Keratinocyte (primary cell): ENCODE data around the gene DAB1. TPM values are rescaled to one million over a fixed set of nuclear protein-coding genes. Genes with fewer than 3 reads are reported as not detected.

Source experiments
- DNase-seq: peaks from one replicate; pipeline ENCODE4 v3.0.0-alpha.2; 2011; ENCODE audit warnings: low read depth, missing footprints, low spot score
- FAIRE-seq: peaks from 2 replicates; lab custom pipeline; 2011; peaks lifted over from hg19 to GRCh38; lab: Jason Lieb, UNC
- H2AFZ ChIP-seq: 2 replicates; pipeline ENCODE4 v1.6.0; 2012; ENCODE audit warnings: low read length, control low read depth, inconsistent platforms; ENCODE audit not compliant: control insufficient read depth
- H3K27ac ChIP-seq: 2 replicates; pipeline ENCODE4 v1.5.1; 2011; ENCODE audit warnings: low read length; ENCODE audit not compliant: control insufficient read depth, insufficient read depth
- H3K27me3 ChIP-seq: 3 replicates; pipeline ENCODE4 v1.6.0; 2011; ENCODE audit warnings: low read length; ENCODE audit not compliant: control insufficient read depth, insufficient read depth; ENCODE audit errors: extremely low read depth
- H3K36me3 ChIP-seq, 2 experiments: 2 replicates in 1 of 2; 3 replicates in 1 of 2; pipeline ENCODE4 v1.5.1; 2011; ENCODE audit warnings: low read length in 2 of 2, mild to moderate bottlenecking in 1 of 2; ENCODE audit not compliant: control insufficient read depth in 2 of 2, insufficient read depth in 2 of 2; ENCODE audit errors: extremely low read depth in 1 of 2
- H3K4me1 ChIP-seq: 3 replicates; pipeline ENCODE4 v1.5.1; 2011; ENCODE audit warnings: low read length; ENCODE audit not compliant: control insufficient read depth, insufficient read depth; ENCODE audit errors: extremely low read depth
- H3K4me2 ChIP-seq: 3 replicates; pipeline ENCODE4 v1.6.0; 2011; ENCODE audit warnings: low read depth, low read length; ENCODE audit not compliant: control insufficient read depth, insufficient read depth; ENCODE audit errors: extremely low read depth
- H3K4me3 ChIP-seq, 3 experiments: fragments of 200-600 bp in 1 of 3; sonication (generic) in 1 of 3; 2 replicates in 2 of 3; 3 replicates in 1 of 3; pipeline ENCODE4 v1.5.1; 2011 to 2016; ENCODE audit warnings: low read length in 3 of 3, mild to moderate bottlenecking in 3 of 3, control low read depth in 2 of 3, inconsistent platforms in 1 of 3, low read depth in 1 of 3, mixed read lengths in 1 of 3, mixed run types in 1 of 3, moderate library complexity in 1 of 3; ENCODE audit not compliant: control insufficient read depth in 2 of 3, insufficient read depth in 2 of 3; ENCODE audit errors: extremely low read depth in 1 of 3
- H3K79me2 ChIP-seq: 2 replicates; pipeline ENCODE4 v1.6.0; 2012; ENCODE audit warnings: low read length; ENCODE audit not compliant: control insufficient read depth, insufficient read depth
- H3K9ac ChIP-seq: 3 replicates; pipeline ENCODE4 v1.6.0; 2011; ENCODE audit warnings: low read length; ENCODE audit not compliant: control insufficient read depth, insufficient read depth; ENCODE audit errors: extremely low read depth
- H3K9me1 ChIP-seq: 3 replicates; pipeline ENCODE4 v1.6.0; 2011; ENCODE audit warnings: low read length; ENCODE audit not compliant: control insufficient read depth, insufficient read depth; ENCODE audit errors: extremely low read depth
- H3K9me3 ChIP-seq: 2 replicates; pipeline ENCODE4 v1.5.1; 2012; ENCODE audit warnings: low read depth, low read length; ENCODE audit not compliant: control insufficient read depth
- H4K20me1 ChIP-seq: 3 replicates; pipeline ENCODE4 v1.6.0; 2011; ENCODE audit warnings: low read length; ENCODE audit not compliant: control insufficient read depth, insufficient read depth; ENCODE audit errors: extremely low read depth
- CTCF ChIP-seq, 3 experiments: IDR thresholded peaks in 1 of 3; conservative IDR thresholded peaks in 1 of 3; optimal IDR thresholded peaks in 1 of 3; 2 replicates in 2 of 3; 3 replicates in 1 of 3; pipeline versions ENCODE3 to v1.5.1; 2011; ENCODE audit warnings: low read length in 3 of 3, mild to moderate bottlenecking in 3 of 3, moderate library complexity in 2 of 3, control low read depth in 1 of 3, inconsistent platforms in 1 of 3; ENCODE audit not compliant: insufficient read depth in 2 of 3; ENCODE audit errors: extremely low read depth in 1 of 3
- EZH2 ChIP-seq: IDR thresholded peaks from one replicate; pipeline ENCODE4 v1.6.1; 2012; ENCODE audit warnings: inconsistent platforms, mild to moderate bottlenecking, low read length, moderate library complexity
- dilution Hi-C: fragments of 300-500 bp; cut with MboI; formaldehyde crosslinking; loops from one replicate; pipeline ENCODE4 v1.7.0; 2020; ENCODE audit warnings: low sequenced_read_pairs; ENCODE audit not compliant: extremely low pct_ligation_motif_present
- polyA plus RNA-seq, 5 experiments: library from polyadenylated mRNA; depleted of rRNA in 3 of 5; stranded (reverse) in 3 of 5; stranded (forward) in 1 of 5; unstranded in 1 of 5; fragments of >200 nt; gene quantifications; 1 replicate in 1 of 5; 2 replicates in 3 of 5; 3 replicates in 1 of 5; pipeline versions ENCODE4 v1.2.1 to v1.2.3, GENCODE V29; 2011 to 2012; ENCODE audit warnings: missing spikeins in 2 of 5, low read depth in 1 of 5, low replicate concordance in 1 of 5

The DAB1 gene
- polyA plus RNA-seq, 1 donor (not counting 4 experiments of a cell fraction or from before 2014, with no cell fraction given) = 0.01 TPM

- no peak for DNase-seq
- H3K27me3 ChIP-seq = peaks cover 3% of the 10 kb centered on the region
- H3K4me2 ChIP-seq = no peak overlapping the region
- H3K36me3 ChIP-seq = no peaks in the 10 kb centered on the region
- H4K20me1 ChIP-seq = no peaks in the 10 kb centered on the region
- H3K9ac ChIP-seq = no peak overlapping the region
- H3K9me3 ChIP-seq = no peaks in the 10 kb centered on the region
- no peaks in the 10 kb centered on the region for H3K9me1 ChIP-seq
- H3K27ac ChIP-seq = no peak overlapping the region
- dilution Hi-C loops = no loop called here
- TF ChIP-seq EZH2 (no peak), CTCF (optimal IDR thresholded peaks at IDR 0.05 in 1 of 3, IDR thresholded peaks at IDR 0.05 in 1 of 3, conservative IDR thresholded peaks at IDR 0.05 in 1 of 3; ENCODE audit: extremely low read depth in 1 of 3, insufficient read depth in 2 of 3, low read length in 3 of 3) (no peak)
- H2AFZ ChIP-seq = no peak overlapping the region
- H3K79me2 ChIP-seq = no peaks in the 10 kb centered on the region
- FAIRE-seq = no peak
- no peak overlapping the region for H3K4me3 ChIP-seq
- no peaks in the 10 kb centered on the region for H3K4me1 ChIP-seq
Observed at GRCh38 chr1:57235730-57236510, 187.9 kb downstream of the DAB1 start.

- TF ChIP-seq EZH2 = no peak
- no peak for DNase-seq
- no peaks in the 10 kb centered on the region for H3K36me3 ChIP-seq
- H3K79me2 ChIP-seq = no peaks in the 10 kb centered on the region
- H3K27ac ChIP-seq = no peak overlapping the region
- no peak overlapping the region for H3K4me2 ChIP-seq
- H3K9ac ChIP-seq = no peak overlapping the region
- H3K9me1 ChIP-seq = no peaks in the 10 kb centered on the region
- FAIRE-seq = no peak
- dilution Hi-C loops = no loop called here
- H3K9me3 ChIP-seq = no peaks in the 10 kb centered on the region
- no peak overlapping the region for H3K4me3 ChIP-seq
- H2AFZ ChIP-seq = no peak overlapping the region
- H4K20me1 ChIP-seq = no peaks in the 10 kb centered on the region
- peaks cover 3% of the 10 kb centered on the region for H3K27me3 ChIP-seq
- no peaks in the 10 kb centered on the region for H3K4me1 ChIP-seq
Observed at GRCh38 chr1:57234459-57234858, 189.4 kb downstream of the DAB1 start.
